ENCODE data around the gene INSYN1. TPM values are rescaled to one million over a fixed set of nuclear protein-coding genes. Genes with fewer than 3 reads are reported as not detected.

INSYN1 gene
- total RNA-seq, 2 donors from 2014 or later, result not detected

- no peak overlapping the region for H3K27ac Mint-ChIP-seq
- ATAC-seq (no peak), DNase-seq (ENCODE audit: low spot score) (no peak)
- H3K27me3 Mint-ChIP-seq, result peaks cover 3 to 16% of the 10 kb centered on the region in 2 donors
- no peak overlapping the region for H3K4me3 Mint-ChIP-seq
- peaks cover 8 to 9% of the 10 kb centered on the region in 2 donors for H3K4me1 Mint-ChIP-seq (ENCODE audit: low read depth in 2 of 2)
- H3K9me3 Mint-ChIP-seq, result peaks cover 9% of the 10 kb centered on the region
- H3K36me3 Mint-ChIP-seq, result no peaks in the 10 kb centered on the region
Observed at GRCh38 chr15:73763931-73764330, 10.8 kb upstream of the INSYN1 start.

GRCh38 chr15:73760330-73761329, 7.5 kb upstream of the INSYN1 start:
- DNase-seq (ENCODE audit: low spot score) (no peak), ATAC-seq (no peak)
- H3K9me3 Mint-ChIP-seq, result no peaks in the 10 kb centered on the region
- no peaks in the 10 kb centered on the region for H3K4me1 Mint-ChIP-seq (ENCODE audit: low read depth in 2 of 2)
- H3K27me3 Mint-ChIP-seq, result peaks cover 12 to 18% of the 10 kb centered on the region in 2 donors
- H3K27ac Mint-ChIP-seq, result no peak overlapping the region
- no peaks in the 10 kb centered on the region for H3K36me3 Mint-ChIP-seq
- no peak overlapping the region for H3K4me3 Mint-ChIP-seq

- no peaks in the 10 kb centered on the region for H3K9me3 Mint-ChIP-seq
Observed at GRCh38 chr15:73758461-73758860, 5.3 kb upstream of the INSYN1 start.

GRCh38 chr15:73757571-73757970, 4.4 kb upstream of the INSYN1 start:
- H3K9me3 Mint-ChIP-seq, result no peaks in the 10 kb centered on the region
- ATAC-seq, result no peak
- no peaks in the 10 kb centered on the region for H3K36me3 Mint-ChIP-seq
- H3K27ac Mint-ChIP-seq, result no peak overlapping the region
- DNase-seq (ENCODE audit: low spot score), result no peak
- no peak overlapping the region for H3K4me3 Mint-ChIP-seq
- H3K4me1 Mint-ChIP-seq (ENCODE audit: low read depth in 2 of 2), result peaks cover 0 to 4% of the 10 kb centered on the region in 2 donors
- peaks cover 27 to 32% of the 10 kb centered on the region in 2 donors for H3K27me3 Mint-ChIP-seq

More at GRCh38 chr15:73758461-73758860, 5.3 kb upstream of the INSYN1 start:
- peaks cover 0 to 4% of the 10 kb centered on the region in 2 donors for H3K4me1 Mint-ChIP-seq (ENCODE audit: low read depth in 2 of 2)
- H3K4me3 Mint-ChIP-seq, result no peak overlapping the region
- no peak for DNase-seq (ENCODE audit: low spot score)
- ATAC-seq, result no peak
- H3K27ac Mint-ChIP-seq, result no peak overlapping the region
- H3K27me3 Mint-ChIP-seq, result peaks cover 26 to 31% of the 10 kb centered on the region in 2 donors
- H3K36me3 Mint-ChIP-seq, result no peaks in the 10 kb centered on the region

GRCh38 chr15:73756947-73757513, 3.9 kb upstream of the INSYN1 start:
- Mint-ChIP-seq H3K9me3 (no peaks in the 10 kb centered on the region), H3K4me3 (no peak overlapping the region), H3K36me3 (no peaks in the 10 kb centered on the region), H3K27ac (no peak overlapping the region), H3K27me3 (peaks cover 27 to 32% of the 10 kb centered on the region in 2 donors), H3K4me1 (ENCODE audit: low read depth in 2 of 2) (peaks cover 0 to 4% of the 10 kb centered on the region in 2 donors)
- DNase-seq (ENCODE audit: low spot score) (no peak), ATAC-seq (no peak)

- Mint-ChIP-seq H3K4me3 (no peak overlapping the region), H3K27me3 (peaks cover 27 to 33% of the 10 kb centered on the region in 2 donors), H3K9me3 (no peaks in the 10 kb centered on the region), H3K36me3 (no peaks in the 10 kb centered on the region), H3K27ac (no peak overlapping the region), H3K4me1 (ENCODE audit: low read depth in 2 of 2) (peaks cover 0 to 4% of the 10 kb centered on the region in 2 donors)
- ATAC-seq (no peak), DNase-seq (ENCODE audit: low spot score) (no peak)
Observed at GRCh38 chr15:73756390-73756789, 3.2 kb upstream of the INSYN1 start.

- no peak overlapping the region for H3K4me3 Mint-ChIP-seq
- H3K27ac Mint-ChIP-seq, result no peak overlapping the region
- H3K9me3 Mint-ChIP-seq, result no peaks in the 10 kb centered on the region
- peaks cover 27 to 35% of the 10 kb centered on the region in 2 donors for H3K27me3 Mint-ChIP-seq
- no peak for ATAC-seq
- H3K36me3 Mint-ChIP-seq, result no peaks in the 10 kb centered on the region
- DNase-seq (ENCODE audit: low spot score), result no peak
- H3K4me1 Mint-ChIP-seq (ENCODE audit: low read depth in 2 of 2), result peaks cover 0 to 4% of the 10 kb centered on the region in 2 donors
Observed at GRCh38 chr15:73755946-73756345, 2.8 kb upstream of the INSYN1 start.

GRCh38 chr15:73755481-73755880, 2.3 kb upstream of the INSYN1 start:
- Mint-ChIP-seq H3K36me3 (no peaks in the 10 kb centered on the region), H3K4me3 (no peak overlapping the region), H3K27me3 (peaks cover 27 to 37% of the 10 kb centered on the region in 2 donors), H3K27ac (no peak overlapping the region), H3K9me3 (no peaks in the 10 kb centered on the region), H3K4me1 (ENCODE audit: low read depth in 2 of 2) (peaks cover 0 to 4% of the 10 kb centered on the region in 2 donors)
- ATAC-seq, result no peak
- DNase-seq (ENCODE audit: low spot score), result no peak

- peaks cover 27 to 41% of the 10 kb centered on the region in 2 donors for H3K27me3 Mint-ChIP-seq
- DNase-seq (ENCODE audit: low spot score), result no peak
- H3K27ac Mint-ChIP-seq, result no peak overlapping the region
- no peak for ATAC-seq
- H3K4me1 Mint-ChIP-seq (ENCODE audit: low read depth in 2 of 2), result peaks cover 0 to 4% of the 10 kb centered on the region in 2 donors
- no peaks in the 10 kb centered on the region for H3K9me3 Mint-ChIP-seq
- no peak overlapping the region for H3K4me3 Mint-ChIP-seq
- H3K36me3 Mint-ChIP-seq, result no peaks in the 10 kb centered on the region
Observed at GRCh38 chr15:73754461-73754860, 1.3 kb upstream of the INSYN1 start.

GRCh38 chr15:73752806-73753193, 351 bp downstream of the INSYN1 start:
- ATAC-seq, result no peak
- Mint-ChIP-seq H3K27ac (no peak overlapping the region), H3K4me3 (no peak overlapping the region), H3K27me3 (peaks cover 29 to 43% of the 10 kb centered on the region in 2 donors), H3K36me3 (no peaks in the 10 kb centered on the region), H3K4me1 (ENCODE audit: low read depth in 2 of 2) (peaks cover 0 to 4% of the 10 kb centered on the region in 2 donors), H3K9me3 (no peaks in the 10 kb centered on the region)
- no peak for DNase-seq (ENCODE audit: low spot score)

GRCh38 chr15:73751899-73752805, 999 bp downstream of the INSYN1 start:
- no peaks in the 10 kb centered on the region for H3K36me3 Mint-ChIP-seq
- H3K27ac Mint-ChIP-seq, result no peak overlapping the region
- H3K4me1 Mint-ChIP-seq (ENCODE audit: low read depth in 2 of 2), result peaks cover 0 to 4% of the 10 kb centered on the region in 2 donors
- H3K9me3 Mint-ChIP-seq, result no peaks in the 10 kb centered on the region
- ATAC-seq (no peak), DNase-seq (ENCODE audit: low spot score) (no peak)
- no peak overlapping the region for H3K4me3 Mint-ChIP-seq
- peaks cover 35 to 40% of the 10 kb centered on the region in 2 donors for H3K27me3 Mint-ChIP-seq

- H3K4me3 Mint-ChIP-seq, result no peak overlapping the region
- no peak overlapping the region for H3K27ac Mint-ChIP-seq
- peaks cover 0 to 4% of the 10 kb centered on the region in 2 donors for H3K4me1 Mint-ChIP-seq (ENCODE audit: low read depth in 2 of 2)
- no peaks in the 10 kb centered on the region for H3K36me3 Mint-ChIP-seq
- no peaks in the 10 kb centered on the region for H3K9me3 Mint-ChIP-seq
- peaks cover 41 to 43% of the 10 kb centered on the region in 2 donors for H3K27me3 Mint-ChIP-seq
- DNase-seq (ENCODE audit: low spot score) (no peak), ATAC-seq (no peak)
Observed at GRCh38 chr15:73751511-73751898, 1.6 kb downstream of the INSYN1 start.

- no peak for ATAC-seq
- no peak overlapping the region for H3K4me3 Mint-ChIP-seq
- H3K4me1 Mint-ChIP-seq (ENCODE audit: low read depth in 2 of 2), result peaks cover 0 to 4% of the 10 kb centered on the region in 2 donors
- DNase-seq (ENCODE audit: low spot score), result no peak
- H3K27ac Mint-ChIP-seq, result no peak overlapping the region
- H3K9me3 Mint-ChIP-seq, result no peaks in the 10 kb centered on the region
- H3K27me3 Mint-ChIP-seq, result peaks cover 41 to 42% of the 10 kb centered on the region in 2 donors
- H3K36me3 Mint-ChIP-seq, result no peaks in the 10 kb centered on the region
Observed at GRCh38 chr15:73750951-73751350, 2.2 kb downstream of the INSYN1 start.

All from natural killer cell treated with Interleukin-12 subunit alpha and Interleukin-12 subunit beta and Interleukin-15 and Interleukin-18, amount 100 ng/mL, for 72 hours (primary cell).